ENCODE measurements around the gene CGN. TPM values are rescaled to one million over a fixed set of nuclear protein-coding genes. Genes with fewer than 3 reads are reported as not detected.

Gene CGN
- total RNA-seq, 1 donor from 2014 or later = 1.7 TPM

DNA sequence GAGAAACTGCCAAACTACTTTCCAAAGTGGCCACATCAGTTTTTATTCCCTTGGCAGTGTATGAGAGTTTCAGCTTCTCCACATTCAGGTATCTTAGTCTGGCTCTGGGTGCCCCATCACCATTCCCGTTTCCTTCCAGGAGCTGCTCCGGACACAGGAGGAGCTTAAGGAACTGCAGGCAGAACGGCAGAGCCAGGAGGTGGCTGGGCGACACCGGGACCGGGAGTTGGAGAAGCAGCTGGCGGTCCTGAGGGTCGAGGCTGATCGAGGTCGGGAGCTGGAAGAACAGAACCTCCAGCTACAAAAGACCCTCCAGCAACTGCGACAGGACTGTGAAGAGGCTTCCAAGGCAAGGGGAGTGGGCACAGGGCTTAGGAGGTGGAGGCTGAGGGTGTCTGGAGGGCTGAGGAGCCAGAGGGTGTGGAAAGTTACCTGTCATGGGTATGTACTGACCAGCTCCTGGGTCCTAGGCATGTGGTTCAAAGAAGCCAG lies 18.1 kb downstream of the CGN start:
- Mint-ChIP-seq H3K4me1 (ENCODE audit: unreplicated experiment) (no peaks in the 10 kb centered on the region), H3K36me3 (ENCODE audit: unreplicated experiment) (no peaks in the 10 kb centered on the region), H3K27me3 (ENCODE audit: unreplicated experiment) (no peaks in the 10 kb centered on the region), H3K27ac (ENCODE audit: unreplicated experiment) (no peak overlapping the region), H3K4me3 (ENCODE audit: unreplicated experiment) (no peak overlapping the region), H3K9me3 (ENCODE audit: unreplicated experiment) (no peaks in the 10 kb centered on the region)
- no peak for DNase-seq (ENCODE audit: extremely low spot score, unreplicated experiment)
- TF ChIP-seq, protein P1, sequence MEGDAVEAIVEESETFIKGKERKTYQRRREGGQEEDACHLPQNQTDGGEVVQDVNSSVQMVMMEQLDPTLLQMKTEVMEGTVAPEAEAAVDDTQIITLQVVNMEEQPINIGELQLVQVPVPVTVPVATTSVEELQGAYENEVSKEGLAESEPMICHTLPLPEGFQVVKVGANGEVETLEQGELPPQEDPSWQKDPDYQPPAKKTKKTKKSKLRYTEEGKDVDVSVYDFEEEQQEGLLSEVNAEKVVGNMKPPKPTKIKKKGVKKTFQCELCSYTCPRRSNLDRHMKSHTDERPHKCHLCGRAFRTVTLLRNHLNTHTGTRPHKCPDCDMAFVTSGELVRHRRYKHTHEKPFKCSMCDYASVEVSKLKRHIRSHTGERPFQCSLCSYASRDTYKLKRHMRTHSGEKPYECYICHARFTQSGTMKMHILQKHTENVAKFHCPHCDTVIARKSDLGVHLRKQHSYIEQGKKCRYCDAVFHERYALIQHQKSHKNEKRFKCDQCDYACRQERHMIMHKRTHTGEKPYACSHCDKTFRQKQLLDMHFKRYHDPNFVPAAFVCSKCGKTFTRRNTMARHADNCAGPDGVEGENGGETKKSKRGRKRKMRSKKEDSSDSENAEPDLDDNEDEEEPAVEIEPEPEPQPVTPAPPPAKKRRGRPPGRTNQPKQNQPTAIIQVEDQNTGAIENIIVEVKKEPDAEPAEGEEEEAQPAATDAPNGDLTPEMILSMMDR (IDR thresholded peaks at IDR 0.05) = no peak

DNA sequence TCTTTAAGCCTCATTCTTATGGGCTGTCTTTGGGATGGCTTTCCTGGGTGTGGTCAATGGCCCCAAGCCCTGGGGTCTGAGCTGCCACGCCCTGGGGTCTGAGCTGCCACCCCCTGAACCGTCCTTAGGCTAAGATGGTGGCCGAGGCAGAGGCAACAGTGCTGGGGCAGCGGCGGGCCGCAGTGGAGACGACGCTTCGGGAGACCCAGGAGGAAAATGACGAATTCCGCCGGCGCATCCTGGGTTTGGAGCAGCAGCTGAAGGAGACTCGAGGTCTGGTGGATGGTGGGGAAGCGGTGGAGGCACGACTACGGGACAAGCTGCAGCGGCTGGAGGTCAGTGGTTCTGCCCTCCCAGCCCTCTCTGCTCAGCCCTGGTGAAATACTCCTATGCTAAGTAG lies 18.6 kb downstream of the CGN start:
- Mint-ChIP-seq H3K27ac (ENCODE audit: unreplicated experiment) (no peak overlapping the region), H3K27me3 (ENCODE audit: unreplicated experiment) (no peaks in the 10 kb centered on the region), H3K9me3 (ENCODE audit: unreplicated experiment) (no peaks in the 10 kb centered on the region)

DNA sequence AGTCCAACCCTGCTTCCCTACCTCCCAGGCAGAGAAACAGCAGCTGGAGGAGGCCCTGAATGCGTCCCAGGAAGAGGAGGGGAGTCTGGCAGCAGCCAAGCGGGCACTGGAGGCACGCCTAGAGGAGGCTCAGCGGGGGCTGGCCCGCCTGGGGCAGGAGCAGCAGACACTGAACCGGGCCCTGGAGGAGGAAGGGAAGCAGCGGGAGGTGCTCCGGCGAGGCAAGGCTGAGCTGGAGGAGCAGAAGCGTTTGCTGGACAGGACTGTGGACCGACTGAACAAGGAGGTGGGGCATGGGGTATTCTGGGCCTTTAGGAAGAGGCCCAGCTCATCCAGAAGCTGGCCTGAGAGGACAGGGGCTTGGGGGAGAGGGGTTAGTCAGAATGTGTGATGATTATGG lies 19.3 kb downstream of the CGN start:
- Mint-ChIP-seq H3K27me3 (ENCODE audit: unreplicated experiment) (no peaks in the 10 kb centered on the region), H3K36me3 (ENCODE audit: unreplicated experiment) (no peaks in the 10 kb centered on the region), H3K4me3 (ENCODE audit: unreplicated experiment) (no peak overlapping the region), H3K27ac (ENCODE audit: unreplicated experiment) (no peak overlapping the region), H3K9me3 (ENCODE audit: unreplicated experiment) (no peaks in the 10 kb centered on the region), H3K4me1 (ENCODE audit: unreplicated experiment) (no peaks in the 10 kb centered on the region)
- TF ChIP-seq, protein P1 (IDR thresholded peaks at IDR 0.05) = no peak
- DNase-seq (ENCODE audit: extremely low spot score, unreplicated experiment) = no peak

More for the DNA sequence above, 18.6 kb downstream of the CGN start:
- TF ChIP-seq, protein P1 (IDR thresholded peaks at IDR 0.05) = no peak
- no peaks in the 10 kb centered on the region for H3K36me3 Mint-ChIP-seq (ENCODE audit: unreplicated experiment)
- no peaks in the 10 kb centered on the region for H3K4me1 Mint-ChIP-seq (ENCODE audit: unreplicated experiment)
- H3K4me3 Mint-ChIP-seq (ENCODE audit: unreplicated experiment) = no peak overlapping the region
- DNase-seq (ENCODE audit: extremely low spot score, unreplicated experiment) = no peak

DNA sequence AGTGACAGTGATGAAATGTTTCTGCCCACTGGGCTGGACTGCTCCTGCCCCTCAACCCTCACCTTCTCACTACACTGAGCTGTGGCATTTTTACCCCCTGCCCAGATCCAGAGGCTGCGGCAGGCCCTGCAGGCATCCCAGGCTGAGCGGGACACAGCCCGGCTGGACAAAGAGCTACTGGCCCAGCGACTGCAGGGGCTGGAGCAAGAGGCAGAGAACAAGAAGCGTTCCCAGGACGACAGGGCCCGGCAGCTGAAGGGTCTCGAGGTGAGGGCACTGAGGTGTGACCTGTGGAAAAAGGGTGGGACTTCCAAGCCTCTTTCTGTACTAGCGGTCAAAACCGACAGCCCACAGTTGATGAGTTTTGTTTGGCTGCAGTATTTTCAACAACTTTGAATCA lies 22.7 kb downstream of the CGN start:
- no peak overlapping the region for H3K27ac Mint-ChIP-seq (ENCODE audit: unreplicated experiment)
- H3K36me3 Mint-ChIP-seq (ENCODE audit: unreplicated experiment) = no peaks in the 10 kb centered on the region
- no peaks in the 10 kb centered on the region for H3K9me3 Mint-ChIP-seq (ENCODE audit: unreplicated experiment)
- peaks cover 12% of the 10 kb centered on the region for H3K4me1 Mint-ChIP-seq (ENCODE audit: unreplicated experiment)
- TF ChIP-seq, protein P1 (IDR thresholded peaks at IDR 0.05) = no peak
- DNase-seq (ENCODE audit: extremely low spot score, unreplicated experiment) = no peak
- H3K4me3 Mint-ChIP-seq (ENCODE audit: unreplicated experiment) = no peak overlapping the region
- no peaks in the 10 kb centered on the region for H3K27me3 Mint-ChIP-seq (ENCODE audit: unreplicated experiment)

DNA sequence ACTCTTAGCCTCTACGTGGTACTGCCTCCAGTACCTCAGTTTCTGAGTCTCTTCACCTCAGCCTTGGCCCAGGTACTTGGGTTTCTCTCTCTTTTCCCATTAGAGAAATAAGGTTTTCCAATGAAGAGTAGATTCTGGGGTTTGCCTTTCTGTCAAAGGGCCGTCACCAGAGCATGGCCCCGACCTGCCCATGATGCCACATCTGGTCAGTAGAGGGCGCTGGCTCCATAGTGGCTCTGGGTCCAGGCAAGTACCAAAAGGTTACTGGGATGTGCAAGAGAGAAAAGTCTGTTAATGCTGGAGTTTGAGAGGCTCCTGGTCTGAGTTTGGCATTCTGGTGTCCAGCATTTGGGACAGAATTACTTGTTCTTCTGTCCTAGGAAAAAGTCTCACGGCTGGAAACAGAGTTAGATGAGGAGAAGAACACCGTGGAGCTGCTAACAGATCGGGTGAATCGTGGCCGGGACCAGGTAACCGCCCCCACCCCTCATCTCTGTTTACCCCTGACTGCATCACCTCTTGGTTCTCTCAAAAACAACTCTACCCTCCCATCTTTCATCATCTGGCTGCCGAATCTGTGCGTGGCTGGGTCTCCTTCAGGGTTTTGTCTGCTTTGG lies 23.6 kb downstream of the CGN start:
- peaks cover 12% of the 10 kb centered on the region for H3K4me1 Mint-ChIP-seq (ENCODE audit: unreplicated experiment)
- H3K9me3 Mint-ChIP-seq (ENCODE audit: unreplicated experiment) = no peaks in the 10 kb centered on the region
- no peak overlapping the region for H3K4me3 Mint-ChIP-seq (ENCODE audit: unreplicated experiment)
- H3K27me3 Mint-ChIP-seq (ENCODE audit: unreplicated experiment) = no peaks in the 10 kb centered on the region
- DNase-seq (ENCODE audit: extremely low spot score, unreplicated experiment) = no peak
- H3K36me3 Mint-ChIP-seq (ENCODE audit: unreplicated experiment) = no peaks in the 10 kb centered on the region
- no peak overlapping the region for H3K27ac Mint-ChIP-seq (ENCODE audit: unreplicated experiment)
- TF ChIP-seq, protein P1 (IDR thresholded peaks at IDR 0.05) = peak; percentile 87

Data from osteocyte (in vitro differentiated cells).